WTC11 (cell line): ENCODE measurements around the gene DRC1. TPM values are rescaled to one million over a fixed set of nuclear protein-coding genes. Genes with fewer than 3 reads are reported as not detected.

Experiments used
- ATAC-seq: fragments of 200-7000 bp; cut with Tn5 transposase; 2 replicates; pipeline ENCODE4 v1.10.0; 2021; ENCODE audit warnings: mild to moderate bottlenecking, moderate library complexity
- CTCF ChIA-PET: fragments of 300-600 bp; sonication (Branson Sonifier 250); formaldehyde crosslinking; loops from one replicate; lab custom pipeline; 2021; ENCODE audit warnings: antibody characterized with exemption; lab: Charles Lee
- POLR2A ChIA-PET: fragments of 350-600 bp; sonication (Branson Sonifier 250); formaldehyde crosslinking; loops from one replicate; lab custom pipeline; 2021; ENCODE audit warnings: antibody characterized with exemption; lab: Charles Lee
- DNase-seq: peaks from one replicate; pipeline ENCODE4 v3.0.0; 2021; ENCODE audit warnings: low spot score
- H3K27ac Mint-ChIP-seq: 2 replicates; pipeline ENCODE4 v1.8.0; 2021; ENCODE audit warnings: mixed read lengths
- H3K27me3 Mint-ChIP-seq: 2 replicates; pipeline ENCODE4 v1.8.0; 2021; ENCODE audit warnings: low read depth, mild to moderate bottlenecking, moderate library complexity, mixed read lengths
- H3K36me3 Mint-ChIP-seq: 2 replicates; pipeline ENCODE4 v1.8.0; 2021; ENCODE audit warnings: mixed read lengths
- H3K4me1 Mint-ChIP-seq: 2 replicates; pipeline ENCODE4 v1.8.0; 2022; ENCODE audit warnings: mixed read lengths
- H3K4me3 Mint-ChIP-seq: 2 replicates; pipeline ENCODE4 v1.8.0; 2021; ENCODE audit warnings: mild to moderate bottlenecking, moderate library complexity, mixed read lengths
- H3K9me3 Mint-ChIP-seq: 2 replicates; pipeline ENCODE4 v1.8.0; 2021; ENCODE audit warnings: mixed read lengths
- ATF1 ChIP-seq: sonication (generic); formaldehyde crosslinking; IDR thresholded peaks from 2 replicates; pipeline ENCODE4 v1.8.1; 2023; ENCODE audit warnings: mild to moderate bottlenecking, moderate library complexity, missing genetic modification reagents
- ATF6 ChIP-seq: sonication (generic); formaldehyde crosslinking; IDR thresholded peaks from 2 replicates; pipeline ENCODE4 v1.8.1; 2023; ENCODE audit warnings: mild to moderate bottlenecking, missing genetic modification reagents
- CREB1 ChIP-seq: sonication (generic); formaldehyde crosslinking; IDR thresholded peaks from 2 replicates; pipeline ENCODE4 v1.8.0; 2023; ENCODE audit warnings: mild to moderate bottlenecking, missing genetic modification reagents
- EMX1 ChIP-seq: fragments of 250-450 bp; sonication (Bioruptor Pico); IDR thresholded peaks from 2 replicates; pipeline ENCODE4 v1.8.0; 2021; ENCODE audit warnings: mild to moderate bottlenecking
- ESRRA ChIP-seq: sonication (generic); formaldehyde crosslinking; IDR thresholded peaks from 2 replicates; pipeline ENCODE4 v1.8.1; 2022; ENCODE audit warnings: mild to moderate bottlenecking, missing genetic modification reagents, borderline replicate concordance
- ETV6 ChIP-seq: sonication (generic); formaldehyde crosslinking; IDR thresholded peaks from 2 replicates; pipeline ENCODE4 v1.8.1; 2022; ENCODE audit warnings: mild to moderate bottlenecking, missing genetic modification reagents
- FOXP1 ChIP-seq: sonication (generic); formaldehyde crosslinking; IDR thresholded peaks from 2 replicates; pipeline ENCODE4 v1.8.0; 2022; ENCODE audit warnings: missing genetic modification reagents, mild to moderate bottlenecking, moderate library complexity, borderline replicate concordance
- HMGA2 ChIP-seq: fragments of 250-450 bp; sonication (Bioruptor Pico); IDR thresholded peaks from 2 replicates; pipeline ENCODE4 v1.4.0; 2021; ENCODE audit warnings: mild to moderate bottlenecking, moderate library complexity
- JUN ChIP-seq: sonication (generic); formaldehyde crosslinking; IDR thresholded peaks from 2 replicates; pipeline ENCODE4 v1.8.0; 2023; ENCODE audit warnings: mild to moderate bottlenecking, missing genetic modification reagents
- NR2C2 ChIP-seq: sonication (generic); formaldehyde crosslinking; IDR thresholded peaks from 2 replicates; pipeline ENCODE4 v1.8.0; 2022; ENCODE audit warnings: mild to moderate bottlenecking, missing genetic modification reagents
- NR3C1 ChIP-seq: sonication (generic); formaldehyde crosslinking; conservative IDR thresholded peaks from 2 replicates; pipeline ENCODE4 v1.8.1; 2023; ENCODE audit warnings: low read depth, mild to moderate bottlenecking, missing genetic modification reagents
- RELA ChIP-seq: sonication (generic); formaldehyde crosslinking; IDR thresholded peaks from 2 replicates; pipeline ENCODE4 v1.8.1; 2022; ENCODE audit warnings: missing genetic modification reagents, mild to moderate bottlenecking, borderline replicate concordance
- SMAD4 ChIP-seq: sonication (generic); formaldehyde crosslinking; IDR thresholded peaks from 2 replicates; pipeline ENCODE4 v1.8.0; 2022; ENCODE audit warnings: mild to moderate bottlenecking, missing genetic modification reagents
- TEAD1 ChIP-seq: sonication (generic); formaldehyde crosslinking; IDR thresholded peaks from 2 replicates; pipeline ENCODE4 v1.8.0; 2022; ENCODE audit warnings: mild to moderate bottlenecking, missing genetic modification reagents
- TP53 ChIP-seq: sonication (generic); formaldehyde crosslinking; IDR thresholded peaks from 2 replicates; pipeline ENCODE4 v1.8.1; 2023; ENCODE audit warnings: mild to moderate bottlenecking, missing genetic modification reagents
- ZBTB21 ChIP-seq: sonication (generic); formaldehyde crosslinking; IDR thresholded peaks from 2 replicates; pipeline ENCODE4 v1.8.1; 2023; ENCODE audit warnings: mild to moderate bottlenecking, missing genetic modification reagents, borderline replicate concordance
- ZNF281 ChIP-seq: sonication (generic); formaldehyde crosslinking; IDR thresholded peaks from 2 replicates; pipeline ENCODE4 v1.8.0; 2023; ENCODE audit warnings: mild to moderate bottlenecking, missing genetic modification reagents
- ZNF671 ChIP-seq: fragments of 250-450 bp; sonication (Bioruptor Pico); IDR thresholded peaks from 2 replicates; pipeline ENCODE4 v1.8.0; 2021; ENCODE audit warnings: mild to moderate bottlenecking
- total RNA-seq: library from RNA; stranded (reverse); gene quantifications from 3 replicates; pipeline ENCODE4 v1.2.3, GENCODE V29; 2021
- TF ChIP-seq, protein P1 (sequence below): sonication (generic); formaldehyde crosslinking; conservative IDR thresholded peaks from 2 replicates; pipeline ENCODE4 v1.8.1; 2023; ENCODE audit warnings: mild to moderate bottlenecking, low read depth, missing genetic modification reagents, moderate library complexity
- TF ChIP-seq, protein P2 (sequence below): fragments of 250-450 bp; sonication (Bioruptor Pico); IDR thresholded peaks from 2 replicates; pipeline ENCODE4 v1.9.0; 2021; ENCODE audit warnings: mild to moderate bottlenecking
- TF ChIP-seq, protein P3 (sequence below): sonication (generic); formaldehyde crosslinking; IDR thresholded peaks from 2 replicates; pipeline ENCODE4 v1.8.0; 2022; ENCODE audit warnings: mild to moderate bottlenecking, missing genetic modification reagents
- TF ChIP-seq, protein P4 (sequence below): sonication (generic); formaldehyde crosslinking; IDR thresholded peaks from 2 replicates; pipeline ENCODE4 v1.8.1; 2022; ENCODE audit warnings: low read depth, mild to moderate bottlenecking, moderate library complexity, missing genetic modification reagents, borderline replicate concordance
- TF ChIP-seq, protein P5 (sequence below): sonication (generic); formaldehyde crosslinking; IDR thresholded peaks from 2 replicates; pipeline ENCODE4 v1.8.1; 2023; ENCODE audit warnings: mild to moderate bottlenecking, missing genetic modification reagents, borderline replicate concordance

DRC1 gene
- total RNA-seq, 1 experiment from 2014 or later = 0.55 TPM

GRCh38 chr2:26503231-26503880 is 101.6 kb downstream of the DRC1 start:
- H3K27ac Mint-ChIP-seq = no peak overlapping the region
- TF ChIP-seq FOXP1 (CRISPR knock-in tag) (peak; percentile 85; the same call in 1 of the 2 replicates), HMGA2 (CRISPR knock-in tag) (no peak), CREB1 (CRISPR knock-in tag) (no peak), SMAD4 (CRISPR knock-in tag) (no peak), ZBTB21 (peak; percentile 82; the same call in 1 of the 2 replicates), NR3C1 (CRISPR knock-in tag) (no peak), EMX1 (CRISPR knock-in tag) (no peak), JUN (CRISPR knock-in tag) (no peak), ETV6 (no peak), ATF6 (CRISPR knock-in tag) (no peak), ZNF671 (CRISPR knock-in tag) (no peak), TP53 (0 out of 2 replicates have a peak, but pooled peaks have one; percentile 71), ATF1 (no peak), ESRRA (CRISPR knock-in tag) (peak; percentile 62; the same call in 1 of the 2 replicates), RELA (CRISPR knock-in tag) (no peak), ZNF281 (CRISPR knock-in tag) (no peak), NR2C2 (CRISPR knock-in tag) (no peak), TEAD1 (CRISPR knock-in tag) (no peak)
- TF ChIP-seq, protein P1, sequence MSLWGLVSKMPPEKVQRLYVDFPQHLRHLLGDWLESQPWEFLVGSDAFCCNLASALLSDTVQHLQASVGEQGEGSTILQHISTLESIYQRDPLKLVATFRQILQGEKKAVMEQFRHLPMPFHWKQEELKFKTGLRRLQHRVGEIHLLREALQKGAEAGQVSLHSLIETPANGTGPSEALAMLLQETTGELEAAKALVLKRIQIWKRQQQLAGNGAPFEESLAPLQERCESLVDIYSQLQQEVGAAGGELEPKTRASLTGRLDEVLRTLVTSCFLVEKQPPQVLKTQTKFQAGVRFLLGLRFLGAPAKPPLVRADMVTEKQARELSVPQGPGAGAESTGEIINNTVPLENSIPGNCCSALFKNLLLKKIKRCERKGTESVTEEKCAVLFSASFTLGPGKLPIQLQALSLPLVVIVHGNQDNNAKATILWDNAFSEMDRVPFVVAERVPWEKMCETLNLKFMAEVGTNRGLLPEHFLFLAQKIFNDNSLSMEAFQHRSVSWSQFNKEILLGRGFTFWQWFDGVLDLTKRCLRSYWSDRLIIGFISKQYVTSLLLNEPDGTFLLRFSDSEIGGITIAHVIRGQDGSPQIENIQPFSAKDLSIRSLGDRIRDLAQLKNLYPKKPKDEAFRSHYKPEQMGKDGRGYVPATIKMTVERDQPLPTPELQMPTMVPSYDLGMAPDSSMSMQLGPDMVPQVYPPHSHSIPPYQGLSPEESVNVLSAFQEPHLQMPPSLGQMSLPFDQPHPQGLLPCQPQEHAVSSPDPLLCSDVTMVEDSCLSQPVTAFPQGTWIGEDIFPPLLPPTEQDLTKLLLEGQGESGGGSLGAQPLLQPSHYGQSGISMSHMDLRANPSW (CRISPR knock-in tag) = no peak
- TF ChIP-seq, protein P2, sequence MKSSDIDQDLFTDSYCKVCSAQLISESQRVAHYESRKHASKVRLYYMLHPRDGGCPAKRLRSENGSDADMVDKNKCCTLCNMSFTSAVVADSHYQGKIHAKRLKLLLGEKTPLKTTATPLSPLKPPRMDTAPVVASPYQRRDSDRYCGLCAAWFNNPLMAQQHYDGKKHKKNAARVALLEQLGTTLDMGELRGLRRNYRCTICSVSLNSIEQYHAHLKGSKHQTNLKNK (CRISPR knock-in tag) = 0 out of 2 replicates have a peak, but pooled peaks have one; percentile 16
- TF ChIP-seq, protein P3, sequence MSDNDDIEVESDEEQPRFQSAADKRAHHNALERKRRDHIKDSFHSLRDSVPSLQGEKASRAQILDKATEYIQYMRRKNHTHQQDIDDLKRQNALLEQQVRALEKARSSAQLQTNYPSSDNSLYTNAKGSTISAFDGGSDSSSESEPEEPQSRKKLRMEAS (CRISPR knock-in tag) = peak; percentile 82; the same call in 1 of the 2 replicates
- TF ChIP-seq, protein P4, sequence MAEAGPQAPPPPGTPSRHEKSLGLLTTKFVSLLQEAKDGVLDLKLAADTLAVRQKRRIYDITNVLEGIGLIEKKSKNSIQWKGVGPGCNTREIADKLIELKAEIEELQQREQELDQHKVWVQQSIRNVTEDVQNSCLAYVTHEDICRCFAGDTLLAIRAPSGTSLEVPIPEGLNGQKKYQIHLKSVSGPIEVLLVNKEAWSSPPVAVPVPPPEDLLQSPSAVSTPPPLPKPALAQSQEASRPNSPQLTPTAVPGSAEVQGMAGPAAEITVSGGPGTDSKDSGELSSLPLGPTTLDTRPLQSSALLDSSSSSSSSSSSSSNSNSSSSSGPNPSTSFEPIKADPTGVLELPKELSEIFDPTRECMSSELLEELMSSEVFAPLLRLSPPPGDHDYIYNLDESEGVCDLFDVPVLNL = no peak
- TF ChIP-seq, protein P5, sequence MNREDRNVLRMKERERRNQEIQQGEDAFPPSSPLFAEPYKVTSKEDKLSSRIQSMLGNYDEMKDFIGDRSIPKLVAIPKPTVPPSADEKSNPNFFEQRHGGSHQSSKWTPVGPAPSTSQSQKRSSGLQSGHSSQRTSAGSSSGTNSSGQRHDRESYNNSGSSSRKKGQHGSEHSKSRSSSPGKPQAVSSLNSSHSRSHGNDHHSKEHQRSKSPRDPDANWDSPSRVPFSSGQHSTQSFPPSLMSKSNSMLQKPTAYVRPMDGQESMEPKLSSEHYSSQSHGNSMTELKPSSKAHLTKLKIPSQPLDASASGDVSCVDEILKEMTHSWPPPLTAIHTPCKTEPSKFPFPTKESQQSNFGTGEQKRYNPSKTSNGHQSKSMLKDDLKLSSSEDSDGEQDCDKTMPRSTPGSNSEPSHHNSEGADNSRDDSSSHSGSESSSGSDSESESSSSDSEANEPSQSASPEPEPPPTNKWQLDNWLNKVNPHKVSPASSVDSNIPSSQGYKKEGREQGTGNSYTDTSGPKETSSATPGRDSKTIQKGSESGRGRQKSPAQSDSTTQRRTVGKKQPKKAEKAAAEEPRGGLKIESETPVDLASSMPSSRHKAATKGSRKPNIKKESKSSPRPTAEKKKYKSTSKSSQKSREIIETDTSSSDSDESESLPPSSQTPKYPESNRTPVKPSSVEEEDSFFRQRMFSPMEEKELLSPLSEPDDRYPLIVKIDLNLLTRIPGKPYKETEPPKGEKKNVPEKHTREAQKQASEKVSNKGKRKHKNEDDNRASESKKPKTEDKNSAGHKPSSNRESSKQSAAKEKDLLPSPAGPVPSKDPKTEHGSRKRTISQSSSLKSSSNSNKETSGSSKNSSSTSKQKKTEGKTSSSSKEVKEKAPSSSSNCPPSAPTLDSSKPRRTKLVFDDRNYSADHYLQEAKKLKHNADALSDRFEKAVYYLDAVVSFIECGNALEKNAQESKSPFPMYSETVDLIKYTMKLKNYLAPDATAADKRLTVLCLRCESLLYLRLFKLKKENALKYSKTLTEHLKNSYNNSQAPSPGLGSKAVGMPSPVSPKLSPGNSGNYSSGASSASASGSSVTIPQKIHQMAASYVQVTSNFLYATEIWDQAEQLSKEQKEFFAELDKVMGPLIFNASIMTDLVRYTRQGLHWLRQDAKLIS (CRISPR knock-in tag) = 0 out of 2 replicates have a peak, but pooled peaks have one; percentile 61

More at GRCh38 chr2:26503231-26503880, 101.6 kb downstream of the DRC1 start:
- Mint-ChIP-seq H3K4me1 (peaks cover 10% of the 10 kb centered on the region), H3K9me3 (no peaks in the 10 kb centered on the region), H3K27me3 (peaks cover 16% of the 10 kb centered on the region), H3K4me3 (peak overlapping the region; percentile 72), H3K36me3 (no peaks in the 10 kb centered on the region)
- DNase-seq (peak; percentile 92), ATAC-seq (peak; percentile 96)
- ChIA-PET CTCF (interaction anchor here (0.6 to 2.9 kb wide), 44 partner anchors 8 to 468 kb away, joined by 3 to 43 read pairs (median 5); partner anchors contain the start of genes ADGRF3, OTOF and SELENOI), POLR2A (interaction anchor here (0.6 kb wide), 1 partner anchor 41 kb away, joined by 3 read pairs; no protein-coding TSS in a partner anchor)
